Progenitor cell of endocrine pancreas (in vitro differentiated cells): ENCODE measurements around the gene OR2V2. TPM values are rescaled to one million over a fixed set of nuclear protein-coding genes. Genes with fewer than 3 reads are reported as not detected.

Experiments
- DNase-seq: peaks from one replicate; pipeline ENCODE4 v3.0.0; 2021; ENCODE audit warnings: low spot score; ENCODE audit not compliant: unreplicated experiment
- H3K27ac Mint-ChIP-seq: 2 replicates; pipeline ENCODE4 v1.8.0; 2021; ENCODE audit warnings: mild to moderate bottlenecking, moderate library complexity, mixed read lengths
- H3K27me3 Mint-ChIP-seq: 2 replicates; pipeline ENCODE4 v1.8.0; 2021; ENCODE audit warnings: mixed read lengths
- H3K36me3 Mint-ChIP-seq: 2 replicates; pipeline ENCODE4 v1.8.0; 2022; ENCODE audit warnings: mixed read lengths; ENCODE audit not compliant: insufficient read depth
- H3K4me1 Mint-ChIP-seq: 2 replicates; pipeline ENCODE4 v1.8.0; 2021; ENCODE audit warnings: low read depth, mixed read lengths
- H3K4me3 Mint-ChIP-seq: 2 replicates; pipeline ENCODE4 v1.8.0; 2021; ENCODE audit warnings: low read depth, mild to moderate bottlenecking, moderate library complexity, mixed read lengths
- H3K9me3 Mint-ChIP-seq: 2 replicates; pipeline ENCODE4 v1.8.0; 2021; ENCODE audit warnings: low read depth, mixed read lengths
- CTCF ChIP-seq: fragments of 200-600 bp; sonication (generic); IDR thresholded peaks from one replicate; pipeline ENCODE4 v1.5.0; 2021; ENCODE audit warnings: antibody characterized with exemption, mild to moderate bottlenecking; ENCODE audit not compliant: unreplicated experiment
- total RNA-seq: library from RNA; stranded (reverse); gene quantifications from 2 replicates; pipeline ENCODE4 v1.2.1, GENCODE V29; 2021

The OR2V2 gene
- total RNA-seq, 1 donor from 2014 or later, result not detected

- Mint-ChIP-seq H3K36me3 (no peaks in the 10 kb centered on the region), H3K27me3 (peaks cover 64% of the 10 kb centered on the region), H3K4me3 (no peak overlapping the region), H3K27ac (no peak overlapping the region), H3K9me3 (no peaks in the 10 kb centered on the region), H3K4me1 (peaks cover 1% of the 10 kb centered on the region)
- DNase-seq, result no peak
- TF ChIP-seq CTCF, result no peak
These were observed 52.7 kb downstream of the OR2V2 start for GRCh38 chr5:181199881-181200638.

- no peaks in the 10 kb centered on the region for H3K9me3 Mint-ChIP-seq
- H3K4me3 Mint-ChIP-seq, result no peak overlapping the region
- no peak for TF ChIP-seq CTCF
- H3K36me3 Mint-ChIP-seq, result no peaks in the 10 kb centered on the region
- DNase-seq, result no peak
- peaks cover 5% of the 10 kb centered on the region for H3K4me1 Mint-ChIP-seq
- H3K27ac Mint-ChIP-seq, result no peak overlapping the region
- peaks cover 69% of the 10 kb centered on the region for H3K27me3 Mint-ChIP-seq
These were observed 53.4 kb downstream of the OR2V2 start for GRCh38 chr5:181200816-181201215.

GRCh38 chr5:181203093-181203711 lies 55.8 kb downstream of the OR2V2 start:
- peaks cover 82% of the 10 kb centered on the region for H3K27me3 Mint-ChIP-seq
- no peak for TF ChIP-seq CTCF
- no peak for DNase-seq
- H3K4me1 Mint-ChIP-seq, result peaks cover 15% of the 10 kb centered on the region
- H3K36me3 Mint-ChIP-seq, result no peaks in the 10 kb centered on the region
- no peak overlapping the region for H3K27ac Mint-ChIP-seq
- H3K4me3 Mint-ChIP-seq, result peak overlapping the region; percentile 3
- no peaks in the 10 kb centered on the region for H3K9me3 Mint-ChIP-seq

- H3K9me3 Mint-ChIP-seq, result no peaks in the 10 kb centered on the region
- H3K4me1 Mint-ChIP-seq, result peaks cover 15% of the 10 kb centered on the region
- no peak for DNase-seq
- H3K27ac Mint-ChIP-seq, result no peak overlapping the region
- peak overlapping the region; percentile 71 for H3K4me3 Mint-ChIP-seq
- no peaks in the 10 kb centered on the region for H3K36me3 Mint-ChIP-seq
- no peak for TF ChIP-seq CTCF
- peaks cover 78% of the 10 kb centered on the region for H3K27me3 Mint-ChIP-seq
These were observed 56.4 kb downstream of the OR2V2 start for GRCh38 chr5:181203777-181204112.

GRCh38 chr5:181204113-181204825 lies 56.9 kb downstream of the OR2V2 start:
- DNase-seq, result no peak
- Mint-ChIP-seq H3K4me1 (peaks cover 15% of the 10 kb centered on the region), H3K4me3 (peak overlapping the region; percentile 71), H3K27me3 (peaks cover 74% of the 10 kb centered on the region), H3K36me3 (no peaks in the 10 kb centered on the region), H3K9me3 (no peaks in the 10 kb centered on the region), H3K27ac (no peak overlapping the region)
- TF ChIP-seq CTCF, result no peak
